Upper lobe of right lung (tissue), 1 donor: Measurements from ENCODE around the gene PADI1. TPM values are rescaled to one million over a fixed set of nuclear protein-coding genes. Genes with fewer than 3 reads are reported as not detected.
"Not testable (repeated sequence)": the region's sequence is repeated elsewhere in the genome, so short reads cannot be mapped to it uniquely, and the experiment has no call there.

ENCODE experiments used
- ATAC-seq: fragments of 200-7000 bp; cut with Tn5 transposase; one replicate; pipeline ENCODE4 v1.9.1; 2020; ENCODE audit warnings: mild to moderate bottlenecking, moderate library complexity
- DNase-seq: peaks from one replicate; pipeline ENCODE4 v3.0.0-alpha.2; 2020
- H3K27ac ChIP-seq: fragments of 200-600 bp; one replicate; pipeline ENCODE4 v1.8.0; 2022
- H3K27me3 ChIP-seq: fragments of 200-600 bp; one replicate; pipeline ENCODE4 v1.8.0; 2022; ENCODE audit warnings: mild to moderate bottlenecking
- H3K36me3 ChIP-seq: fragments of 200-600 bp; one replicate; pipeline ENCODE4 v1.8.0; 2022
- H3K4me1 ChIP-seq: fragments of 200-600 bp; one replicate; pipeline ENCODE4 v1.8.0; 2022
- H3K4me3 ChIP-seq: fragments of 200-600 bp; one replicate; pipeline ENCODE4 v1.8.0; 2022; ENCODE audit warnings: mild to moderate bottlenecking
- H3K9me3 ChIP-seq: fragments of 200-600 bp; one replicate; pipeline ENCODE4 v1.8.0; 2022
- CTCF ChIP-seq: fragments of 200-600 bp; IDR thresholded peaks from one replicate; pipeline ENCODE4 v1.8.0; 2022; ENCODE audit warnings: antibody characterized with exemption
- intact Hi-C: fragments of 100-400 bp; cut with DNase I; formaldehyde crosslinking; loops from one replicate; pipeline ENCODE4 v1.11.0; 2022
- total RNA-seq: library from RNA; stranded (reverse); fragmentation: NEBNext Ultra II Directional; extraction: Animal tissue kit (Norgen Biotek cat#: 25700); gene quantifications from one replicate; pipeline ENCODE4 v1.2.1, GENCODE V29; 2021
- donor health status: DM: no; HTN: yes; CAD: no; lungs with severe emphysema.

PADI1 gene
- total RNA-seq, 1 donor from 2014 or later = not detected

GRCh38 chr1:17236779-17237560 lies 32.0 kb downstream of the PADI1 start:
- Histone ChIP-seq H3K27me3 (no peaks in the 10 kb centered on the region), H3K4me3 (no peak overlapping the region), H3K27ac (no peak overlapping the region), H3K4me1 (no peaks in the 10 kb centered on the region), H3K36me3 (no peaks in the 10 kb centered on the region), H3K9me3 (no peaks in the 10 kb centered on the region)
- intact Hi-C loops = loop anchor here (2.0 kb wide), 1 partner anchor 110 kb away; no protein-coding TSS in a partner anchor
- peak; percentile 90 for DNase-seq
- ATAC-seq = peak; percentile 84
- peak; percentile 93 for TF ChIP-seq CTCF

- no peak for TF ChIP-seq CTCF
- Histone ChIP-seq H3K36me3 (no peaks in the 10 kb centered on the region), H3K4me3 (no peak overlapping the region), H3K9me3 (no peaks in the 10 kb centered on the region), H3K27me3 (no peaks in the 10 kb centered on the region), H3K27ac (no peak overlapping the region), H3K4me1 (no peaks in the 10 kb centered on the region)
- intact Hi-C loops = loop anchor here (2.0 kb wide), 1 partner anchor 111 kb away; no protein-coding TSS in a partner anchor
- ATAC-seq = no peak
- no peak for DNase-seq
Observed at GRCh38 chr1:17237561-17237903, 32.6 kb downstream of the PADI1 start.

GRCh38 chr1:17239420-17239819 lies 34.5 kb downstream of the PADI1 start:
- intact Hi-C loops = no loop called here
- H3K36me3 ChIP-seq = no peaks in the 10 kb centered on the region
- no peaks in the 10 kb centered on the region for H3K27me3 ChIP-seq
- no peak for TF ChIP-seq CTCF
- H3K27ac ChIP-seq = no peak overlapping the region
- H3K4me1 ChIP-seq = no peaks in the 10 kb centered on the region
- DNase-seq = no peak
- ATAC-seq = peak; percentile 63
- H3K4me3 ChIP-seq = no peak overlapping the region
- H3K9me3 ChIP-seq = no peaks in the 10 kb centered on the region

GRCh38 chr1:17241011-17241779 lies 36.3 kb downstream of the PADI1 start:
- ATAC-seq, H3K27ac ChIP-seq, H3K4me3 ChIP-seq, intact Hi-C loops, H3K9me3 ChIP-seq, DNase-seq, H3K27me3 ChIP-seq, H3K4me1 ChIP-seq, H3K36me3 ChIP-seq: not testable (repeated sequence)

- H3K36me3 ChIP-seq, H3K9me3 ChIP-seq, intact Hi-C loops, H3K27ac ChIP-seq, DNase-seq, H3K27me3 ChIP-seq, H3K4me1 ChIP-seq, ATAC-seq, H3K4me3 ChIP-seq: not testable (repeated sequence)
Observed at GRCh38 chr1:17241780-17242074, 36.8 kb downstream of the PADI1 start.

GRCh38 chr1:17243274-17243673 lies 38.3 kb downstream of the PADI1 start:
- Histone ChIP-seq H3K9me3 (no peaks in the 10 kb centered on the region), H3K27me3 (peaks cover 8% of the 10 kb centered on the region), H3K27ac (no peak overlapping the region), H3K4me3 (no peak overlapping the region), H3K36me3 (no peaks in the 10 kb centered on the region), H3K4me1 (no peaks in the 10 kb centered on the region)
- no peak for TF ChIP-seq CTCF
- intact Hi-C loops = no loop called here
- ATAC-seq (no peak), DNase-seq (no peak)
